Suppressor macrophage treated with lipopolysaccharide for 4 hours (primary cell): ENCODE measurements around the gene LMNA.
"Not testable (repeated sequence)": the region's sequence is repeated elsewhere in the genome, so short reads cannot be mapped to it uniquely, and the experiment has no call there.

Source experiments
- DNase-seq: peaks from one replicate; pipeline ENCODE4 v3.0.0-alpha.2; 2020

LMNA gene

GRCh38 chr1:156114101-156114918, at the start of gene LMNA:
Gene LMNA (plus strand): TSS chr1:156114711. CDS start chr1:156114919, 208 bp downstream.
- peak; percentile 92 for DNase-seq

GRCh38 chr1:156065212-156065611, 49.3 kb upstream of the LMNA start:
- DNase-seq: no peak

- DNase-seq: no peak
These were observed 48.6 kb upstream of the LMNA start for GRCh38 chr1:156065871-156066270.

GRCh38 chr1:156067262-156067661, 47.2 kb upstream of the LMNA start:
- DNase-seq: no peak

- DNase-seq: no peak
These were observed 44.7 kb upstream of the LMNA start for GRCh38 chr1:156069490-156070455.

- no peak for DNase-seq
These were observed 44.0 kb upstream of the LMNA start for GRCh38 chr1:156070548-156070947.

- DNase-seq: not testable (repeated sequence)
These were observed 43.1 kb upstream of the LMNA start for GRCh38 chr1:156071332-156071816.

- DNase-seq: no peak
These were observed 42.3 kb upstream of the LMNA start for GRCh38 chr1:156072251-156072650.

- DNase-seq: no peak
These were observed 41.3 kb upstream of the LMNA start for GRCh38 chr1:156073110-156073687.

- no peak for DNase-seq
These were observed 40.8 kb upstream of the LMNA start for GRCh38 chr1:156073740-156074139.

GRCh38 chr1:156074661-156075060, 39.9 kb upstream of the LMNA start:
- DNase-seq: no peak

- DNase-seq: no peak
These were observed 39.3 kb upstream of the LMNA start for GRCh38 chr1:156075162-156075561.

- DNase-seq: no peak
These were observed 38.7 kb upstream of the LMNA start for GRCh38 chr1:156075775-156076204.

- DNase-seq: no peak
These were observed 37.7 kb upstream of the LMNA start for GRCh38 chr1:156076609-156077429.

GRCh38 chr1:156077430-156077760, 37.1 kb upstream of the LMNA start:
- DNase-seq: no peak

- DNase-seq: no peak
These were observed 35.8 kb upstream of the LMNA start for GRCh38 chr1:156078728-156079127.

- DNase-seq: no peak
These were observed 34.7 kb upstream of the LMNA start for GRCh38 chr1:156079762-156080161.

- DNase-seq: no peak
These were observed 34.2 kb upstream of the LMNA start for GRCh38 chr1:156080241-156080862.

GRCh38 chr1:156080863-156081179, 33.7 kb upstream of the LMNA start:
- DNase-seq: no peak

GRCh38 chr1:156081180-156081916, 33.2 kb upstream of the LMNA start:
- no peak for DNase-seq

GRCh38 chr1:156081917-156082308, 32.6 kb upstream of the LMNA start:
- no peak for DNase-seq
